Keratinocyte (primary cell): ENCODE data around the gene DRAP1.

Source experiments
- CTCF ChIP-seq, 3 experiments: IDR thresholded peaks in 1 of 3; conservative IDR thresholded peaks in 1 of 3; optimal IDR thresholded peaks in 1 of 3; 2 replicates in 2 of 3; 3 replicates in 1 of 3; pipeline versions ENCODE3 to v1.5.1; 2011; ENCODE audit warnings: low read length in 3 of 3, mild to moderate bottlenecking in 3 of 3, moderate library complexity in 2 of 3, control low read depth in 1 of 3, inconsistent platforms in 1 of 3; ENCODE audit not compliant: insufficient read depth in 2 of 3; ENCODE audit errors: extremely low read depth in 1 of 3
- EZH2 ChIP-seq: IDR thresholded peaks from one replicate; pipeline ENCODE4 v1.6.1; 2012; ENCODE audit warnings: inconsistent platforms, mild to moderate bottlenecking, low read length, moderate library complexity

- TF ChIP-seq CTCF (optimal IDR thresholded peaks at IDR 0.05 in 1 of 3, IDR thresholded peaks at IDR 0.05 in 1 of 3, conservative IDR thresholded peaks at IDR 0.05 in 1 of 3; ENCODE audit: extremely low read depth in 1 of 3, insufficient read depth in 2 of 3, low read length in 3 of 3) (no peak), EZH2 (no peak)
Measured at GRCh38 chr11:65958774-65959420, 39.7 kb downstream of the DRAP1 start.
